Memory B cell (primary cell): ENCODE data around the gene TNK1.

Source experiments
- ATAC-seq: fragments of 150-1000 bp; cut with Tn5 transposase; 2 replicates; pipeline ENCODE4 v1.10.0; 2021; ENCODE audit warnings: low read depth, mild to moderate bottlenecking, moderate library complexity
- DNase-seq, 2 donors: peaks; one replicate each; pipeline ENCODE4 v3.0.0; 2022; ENCODE audit warnings: low spot score in 2 of 2
- H3K27ac Mint-ChIP-seq: one replicate; pipeline ENCODE4 v1.8.0; 2022; ENCODE audit warnings: mild to moderate bottlenecking, moderate library complexity, mixed read lengths
- H3K27me3 Mint-ChIP-seq: one replicate; pipeline ENCODE4 v1.8.0; 2022; ENCODE audit warnings: mixed read lengths
- H3K36me3 Mint-ChIP-seq: one replicate; pipeline ENCODE4 v1.8.0; 2022; ENCODE audit warnings: mild to moderate bottlenecking, mixed read lengths
- H3K4me1 Mint-ChIP-seq: one replicate; pipeline ENCODE4 v1.8.0; 2022; ENCODE audit warnings: mixed read lengths
- H3K4me3 Mint-ChIP-seq: one replicate; pipeline ENCODE4 v1.8.0; 2022; ENCODE audit warnings: mild to moderate bottlenecking, moderate library complexity, mixed read lengths
- H3K9me3 Mint-ChIP-seq: one replicate; pipeline ENCODE4 v1.8.0; 2022; ENCODE audit warnings: mixed read lengths

Gene TNK1

GRCh38 chr17:7417056-7417655, 36.3 kb downstream of the TNK1 start:
- Mint-ChIP-seq H3K27me3 (peaks cover 10% of the 10 kb centered on the region), H3K4me1 (peaks cover 2% of the 10 kb centered on the region), H3K27ac (no peak overlapping the region), H3K4me3 (no peak overlapping the region), H3K36me3 (no peaks in the 10 kb centered on the region), H3K9me3 (no peaks in the 10 kb centered on the region)
- ATAC-seq (no peak), DNase-seq (no peak)

- peaks cover 2% of the 10 kb centered on the region for H3K4me1 Mint-ChIP-seq
- no peak overlapping the region for H3K4me3 Mint-ChIP-seq
- ATAC-seq (no peak), DNase-seq (no peak)
- no peaks in the 10 kb centered on the region for H3K36me3 Mint-ChIP-seq
- H3K9me3 Mint-ChIP-seq, result no peaks in the 10 kb centered on the region
- no peak overlapping the region for H3K27ac Mint-ChIP-seq
- H3K27me3 Mint-ChIP-seq, result peaks cover 10% of the 10 kb centered on the region
Measured at GRCh38 chr17:7418472-7419152, 37.7 kb downstream of the TNK1 start.

GRCh38 chr17:7419819-7420610, 39.1 kb downstream of the TNK1 start, which contains the start of gene SPEM1:
TSS of gene SPEM1 (plus strand) at chr17:7420324. CDS start at chr17:7420385, 61 bp downstream.
- no peaks in the 10 kb centered on the region for H3K36me3 Mint-ChIP-seq
- no peak for ATAC-seq
- peaks cover 10% of the 10 kb centered on the region for H3K27me3 Mint-ChIP-seq
- no peak within 1 kb of the TSS for H3K4me3 Mint-ChIP-seq
- no peak within 1 kb of the TSS for H3K27ac Mint-ChIP-seq
- peaks cover 2% of the 10 kb centered on the region for H3K4me1 Mint-ChIP-seq
- H3K9me3 Mint-ChIP-seq, result no peaks in the 10 kb centered on the region
- no peak for DNase-seq

- no peaks in the 10 kb centered on the region for H3K36me3 Mint-ChIP-seq
- peaks cover 10% of the 10 kb centered on the region for H3K27me3 Mint-ChIP-seq
Measured at GRCh38 chr17:7421186-7421585, 40.3 kb downstream of the TNK1 start.

GRCh38 chr17:7423679-7424078, 42.8 kb downstream of the TNK1 start:
- Mint-ChIP-seq H3K36me3 (no peaks in the 10 kb centered on the region), H3K27me3 (peaks cover 5% of the 10 kb centered on the region), H3K4me1 (no peaks in the 10 kb centered on the region), H3K27ac (no peak overlapping the region), H3K9me3 (no peaks in the 10 kb centered on the region), H3K4me3 (no peak overlapping the region)
- no peak for ATAC-seq
- no peak for DNase-seq

More at GRCh38 chr17:7421186-7421585, 40.3 kb downstream of the TNK1 start:
- DNase-seq, result no peak
- Mint-ChIP-seq H3K4me3 (no peak overlapping the region), H3K27ac (no peak overlapping the region), H3K4me1 (peaks cover 2% of the 10 kb centered on the region), H3K9me3 (no peaks in the 10 kb centered on the region)
- ATAC-seq, result no peak

DNA sequence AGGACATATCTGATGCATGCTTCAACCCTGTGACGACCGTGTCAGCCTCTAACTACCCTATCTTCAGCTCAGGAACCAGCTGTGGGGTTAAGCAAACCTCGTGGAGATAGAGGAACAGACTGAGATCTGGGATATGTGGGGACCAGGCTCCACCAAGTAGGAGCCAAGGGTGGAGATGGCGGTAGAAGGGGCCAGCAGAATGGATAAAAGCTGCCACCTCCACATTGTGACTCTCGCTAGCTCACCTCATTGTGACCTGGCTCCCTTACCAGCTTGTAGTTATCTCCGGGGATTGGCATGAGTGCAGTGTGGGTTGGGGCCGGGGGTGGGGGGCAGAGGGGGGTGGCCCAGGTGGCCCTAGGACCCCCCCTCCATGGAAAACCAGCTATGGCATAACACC, 44.4 kb downstream of the TNK1 start, which contains the start of gene SPEM2:
SPEM2 (plus strand) TSS at position 301 of the 400 bp plus-strand sequence; CDS start at position 374, 73 bp downstream.
- H3K27ac Mint-ChIP-seq, result no peak within 1 kb of the TSS
- no peaks in the 10 kb centered on the region for H3K27me3 Mint-ChIP-seq
- DNase-seq (no peak), ATAC-seq (no peak)
- no peaks in the 10 kb centered on the region for H3K9me3 Mint-ChIP-seq
- H3K36me3 Mint-ChIP-seq, result no peaks in the 10 kb centered on the region
- H3K4me1 Mint-ChIP-seq, result no peaks in the 10 kb centered on the region
- no peak within 1 kb of the TSS for H3K4me3 Mint-ChIP-seq

DNA sequence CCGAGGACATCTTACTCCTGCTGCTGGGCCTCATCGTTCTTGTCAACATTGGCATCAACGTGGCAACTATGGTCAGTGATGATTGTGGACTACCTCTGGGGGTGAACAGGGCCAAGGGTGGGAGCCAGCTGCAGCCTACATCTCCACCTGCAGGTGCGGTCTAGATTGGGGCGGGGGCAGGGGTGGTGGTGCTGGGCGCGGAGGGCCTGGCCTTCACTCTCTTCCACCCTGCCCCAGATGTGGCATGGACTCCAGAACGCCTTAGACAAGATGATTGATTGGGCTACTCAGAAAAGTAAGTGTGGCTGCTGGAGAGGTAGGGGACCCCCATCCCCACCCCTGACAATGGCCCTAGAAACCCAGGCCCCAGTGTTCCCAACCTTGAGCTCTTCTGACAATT, 44.9 kb downstream of the TNK1 start:
- H3K9me3 Mint-ChIP-seq, result no peaks in the 10 kb centered on the region
- no peak overlapping the region for H3K4me3 Mint-ChIP-seq
- no peaks in the 10 kb centered on the region for H3K4me1 Mint-ChIP-seq
- H3K36me3 Mint-ChIP-seq, result no peaks in the 10 kb centered on the region
- no peak for DNase-seq
- H3K27me3 Mint-ChIP-seq, result no peaks in the 10 kb centered on the region
- no peak for ATAC-seq
- H3K27ac Mint-ChIP-seq, result no peak overlapping the region

GRCh38 chr17:7426203-7426863, 45.4 kb downstream of the TNK1 start:
- no peaks in the 10 kb centered on the region for H3K27me3 Mint-ChIP-seq
- no peak overlapping the region for H3K4me3 Mint-ChIP-seq
- no peak overlapping the region for H3K27ac Mint-ChIP-seq
- H3K36me3 Mint-ChIP-seq, result no peaks in the 10 kb centered on the region
- ATAC-seq (no peak), DNase-seq (no peak)
- no peaks in the 10 kb centered on the region for H3K4me1 Mint-ChIP-seq
- no peaks in the 10 kb centered on the region for H3K9me3 Mint-ChIP-seq

DNA sequence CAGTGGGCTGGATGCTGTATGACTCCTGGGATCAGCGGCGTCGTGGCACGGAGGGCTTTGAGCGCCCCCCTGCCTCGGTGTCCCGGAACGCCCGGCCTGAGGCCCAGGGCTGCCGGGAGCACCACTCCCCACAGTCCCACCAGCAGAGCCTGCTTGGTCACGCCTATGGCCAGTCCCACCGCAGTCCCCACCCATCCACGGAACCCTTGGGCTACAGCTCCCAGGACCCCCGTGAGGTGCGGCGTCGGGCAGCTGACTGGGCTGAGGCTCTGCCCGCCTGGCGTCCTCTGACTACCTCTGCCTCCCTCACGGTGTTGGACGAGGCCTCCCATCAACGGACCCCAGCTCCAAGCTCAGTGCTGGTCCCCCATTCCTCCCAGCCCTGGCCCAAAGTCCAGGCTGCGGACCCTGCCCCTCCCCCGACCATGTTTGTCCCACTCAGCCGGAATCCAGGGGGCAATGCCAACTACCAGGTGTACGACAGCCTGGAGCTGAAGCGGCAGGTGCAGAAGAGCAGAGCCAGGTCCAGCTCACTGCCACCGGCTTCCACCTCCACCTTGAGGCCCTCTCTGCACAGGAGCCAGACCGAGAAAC, 46.1 kb downstream of the TNK1 start:
- no peak for ATAC-seq
- Mint-ChIP-seq H3K27me3 (no peaks in the 10 kb centered on the region), H3K4me3 (no peak overlapping the region), H3K4me1 (no peaks in the 10 kb centered on the region), H3K36me3 (no peaks in the 10 kb centered on the region), H3K27ac (no peak overlapping the region), H3K9me3 (no peaks in the 10 kb centered on the region)
- DNase-seq, result no peak

- no peak overlapping the region for H3K27ac Mint-ChIP-seq
- H3K9me3 Mint-ChIP-seq, result no peaks in the 10 kb centered on the region
- no peak overlapping the region for H3K4me3 Mint-ChIP-seq
- ATAC-seq, result no peak
- no peaks in the 10 kb centered on the region for H3K36me3 Mint-ChIP-seq
- no peak for DNase-seq
- no peaks in the 10 kb centered on the region for H3K27me3 Mint-ChIP-seq
- H3K4me1 Mint-ChIP-seq, result no peaks in the 10 kb centered on the region
Measured at GRCh38 chr17:7427549-7427948, 46.7 kb downstream of the TNK1 start.

GRCh38 chr17:7428557-7428956, 47.7 kb downstream of the TNK1 start, which contains the start of gene SPEM3:
TSS of gene SPEM3 (plus strand) at chr17:7428857. CDS start at chr17:7428903, 46 bp downstream.
- H3K27ac Mint-ChIP-seq, result no peak within 1 kb of the TSS
- no peaks in the 10 kb centered on the region for H3K9me3 Mint-ChIP-seq
- no peak within 1 kb of the TSS for H3K4me3 Mint-ChIP-seq
- no peaks in the 10 kb centered on the region for H3K27me3 Mint-ChIP-seq
- H3K36me3 Mint-ChIP-seq, result no peaks in the 10 kb centered on the region
- DNase-seq (no peak), ATAC-seq (no peak)
- no peaks in the 10 kb centered on the region for H3K4me1 Mint-ChIP-seq

GRCh38 chr17:7429722-7430121, 48.8 kb downstream of the TNK1 start:
- no peaks in the 10 kb centered on the region for H3K36me3 Mint-ChIP-seq
- H3K27ac Mint-ChIP-seq, result no peak overlapping the region
- no peak for DNase-seq
- no peaks in the 10 kb centered on the region for H3K4me1 Mint-ChIP-seq
- H3K4me3 Mint-ChIP-seq, result no peak overlapping the region
- H3K27me3 Mint-ChIP-seq, result no peaks in the 10 kb centered on the region
- ATAC-seq, result no peak
- H3K9me3 Mint-ChIP-seq, result no peaks in the 10 kb centered on the region

- no peaks in the 10 kb centered on the region for H3K36me3 Mint-ChIP-seq
- H3K4me3 Mint-ChIP-seq, result no peak overlapping the region
- DNase-seq, result no peak
- no peak for ATAC-seq
- H3K4me1 Mint-ChIP-seq, result peaks cover 2% of the 10 kb centered on the region
- no peak overlapping the region for H3K27ac Mint-ChIP-seq
- H3K27me3 Mint-ChIP-seq, result no peaks in the 10 kb centered on the region
- H3K9me3 Mint-ChIP-seq, result no peaks in the 10 kb centered on the region
Measured at GRCh38 chr17:7431231-7431630, 50.3 kb downstream of the TNK1 start.
